Mammary epithelial cell (primary cell): ENCODE results near the gene KBTBD6.

Source experiments
- EZH2 ChIP-seq: IDR thresholded peaks from 2 replicates; pipeline ENCODE4 v1.6.1; 2012; ENCODE audit warnings: low read length, inconsistent platforms, borderline replicate concordance
- TF ChIP-seq, protein P1 (sequence below), 2 donors: IDR thresholded peaks in 1 of 2; conservative IDR thresholded peaks in 1 of 2; 2 replicates each; pipeline ENCODE4 v1.5.1; 2011 to 2012; ENCODE audit warnings: inconsistent platforms in 2 of 2, low read length in 2 of 2, mild to moderate bottlenecking in 2 of 2, control low read depth in 1 of 2, low read depth in 1 of 2; ENCODE audit not compliant: insufficient read depth in 1 of 2; ENCODE audit errors: extremely low read depth in 1 of 2

DNA sequence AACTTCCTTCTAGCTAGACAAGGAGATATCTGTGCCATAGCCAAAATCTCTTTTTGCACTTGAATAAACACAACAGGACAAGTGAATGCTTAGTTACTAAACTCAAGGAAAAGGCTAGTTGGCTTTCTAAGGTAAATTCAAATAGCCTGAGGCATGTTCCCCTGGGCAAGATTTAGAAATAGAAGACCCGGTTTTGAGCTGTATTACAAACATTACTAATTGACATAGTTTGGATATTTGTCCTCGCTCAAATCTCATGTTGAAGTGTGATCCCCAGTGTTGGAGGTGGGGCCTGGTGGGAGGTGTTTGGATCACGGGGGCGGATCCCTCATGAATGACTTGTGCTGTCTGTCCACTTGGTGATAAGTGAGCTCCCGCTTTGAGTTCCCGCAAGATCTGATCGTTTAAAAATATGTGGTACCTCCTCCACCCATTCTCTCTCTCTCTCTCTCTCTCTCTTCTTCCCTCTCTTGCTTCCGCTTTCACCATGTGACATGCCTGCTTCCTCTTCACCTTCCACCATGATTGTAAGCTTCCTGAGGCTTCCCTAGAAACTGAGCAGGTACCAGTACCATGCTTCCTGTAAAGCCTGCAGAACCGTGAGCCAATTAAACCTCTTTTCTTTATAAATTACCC lies 3.9 kb upstream of the KBTBD6 start:
- TF ChIP-seq, protein P1, sequence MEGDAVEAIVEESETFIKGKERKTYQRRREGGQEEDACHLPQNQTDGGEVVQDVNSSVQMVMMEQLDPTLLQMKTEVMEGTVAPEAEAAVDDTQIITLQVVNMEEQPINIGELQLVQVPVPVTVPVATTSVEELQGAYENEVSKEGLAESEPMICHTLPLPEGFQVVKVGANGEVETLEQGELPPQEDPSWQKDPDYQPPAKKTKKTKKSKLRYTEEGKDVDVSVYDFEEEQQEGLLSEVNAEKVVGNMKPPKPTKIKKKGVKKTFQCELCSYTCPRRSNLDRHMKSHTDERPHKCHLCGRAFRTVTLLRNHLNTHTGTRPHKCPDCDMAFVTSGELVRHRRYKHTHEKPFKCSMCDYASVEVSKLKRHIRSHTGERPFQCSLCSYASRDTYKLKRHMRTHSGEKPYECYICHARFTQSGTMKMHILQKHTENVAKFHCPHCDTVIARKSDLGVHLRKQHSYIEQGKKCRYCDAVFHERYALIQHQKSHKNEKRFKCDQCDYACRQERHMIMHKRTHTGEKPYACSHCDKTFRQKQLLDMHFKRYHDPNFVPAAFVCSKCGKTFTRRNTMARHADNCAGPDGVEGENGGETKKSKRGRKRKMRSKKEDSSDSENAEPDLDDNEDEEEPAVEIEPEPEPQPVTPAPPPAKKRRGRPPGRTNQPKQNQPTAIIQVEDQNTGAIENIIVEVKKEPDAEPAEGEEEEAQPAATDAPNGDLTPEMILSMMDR (conservative IDR thresholded peaks at IDR 0.05 in 1 of 2, IDR thresholded peaks at IDR 0.05 in 1 of 2; ENCODE audit: extremely low read depth in 1 of 2, insufficient read depth in 1 of 2, low read depth in 1 of 2, low read length in 2 of 2) = no peak
- no peak for TF ChIP-seq EZH2
